ENCODE results near the gene SPDEF. TPM values are rescaled to one million over a fixed set of nuclear protein-coding genes. Genes with fewer than 3 reads are reported as not detected.

The SPDEF gene
- total RNA-seq, 2 experiments from 2014 or later = 0.13 TPM; not detected in 1

GRCh38 chr6:34512738-34513115, 43.4 kb downstream of the SPDEF start:
- DNase-seq (no peak), ATAC-seq (no peak)
- POLR2A ChIA-PET = no interaction called here
- peaks cover 12% of the 10 kb centered on the region for H3K27me3 Mint-ChIP-seq (ENCODE audit: low read depth)
- no peaks in the 10 kb centered on the region for H3K4me1 Mint-ChIP-seq (ENCODE audit: low read depth)
- H3K36me3 Mint-ChIP-seq (ENCODE audit: low read depth) = no peaks in the 10 kb centered on the region
- no peak overlapping the region for H3K4me3 Mint-ChIP-seq
- CTCF ChIA-PET = no interaction called here
- no peak overlapping the region for H3K27ac Mint-ChIP-seq
- H3K9me3 Mint-ChIP-seq (ENCODE audit: insufficient read depth) = no peaks in the 10 kb centered on the region

- CTCF ChIA-PET = no interaction called here
Measured at GRCh38 chr6:34511915-34512737, 44.0 kb downstream of the SPDEF start.

GRCh38 chr6:34511214-34511914, 44.8 kb downstream of the SPDEF start:
- CTCF ChIA-PET = no interaction called here
- no peaks in the 10 kb centered on the region for H3K36me3 Mint-ChIP-seq (ENCODE audit: low read depth)
- DNase-seq = no peak

More at GRCh38 chr6:34511915-34512737, 44.0 kb downstream of the SPDEF start:
- Mint-ChIP-seq H3K4me3 (no peak overlapping the region), H3K36me3 (ENCODE audit: low read depth) (no peaks in the 10 kb centered on the region), H3K27ac (no peak overlapping the region), H3K9me3 (ENCODE audit: insufficient read depth) (no peaks in the 10 kb centered on the region), H3K4me1 (ENCODE audit: low read depth) (no peaks in the 10 kb centered on the region), H3K27me3 (ENCODE audit: low read depth) (peaks cover 12% of the 10 kb centered on the region)
- ATAC-seq = no peak
- DNase-seq = no peak
- POLR2A ChIA-PET = no interaction called here

GRCh38 chr6:34510299-34510698, 45.8 kb downstream of the SPDEF start:
- Mint-ChIP-seq H3K27ac (no peak overlapping the region), H3K4me3 (no peak overlapping the region), H3K27me3 (ENCODE audit: low read depth) (peaks cover 12% of the 10 kb centered on the region), H3K36me3 (ENCODE audit: low read depth) (no peaks in the 10 kb centered on the region), H3K4me1 (ENCODE audit: low read depth) (no peaks in the 10 kb centered on the region), H3K9me3 (ENCODE audit: insufficient read depth) (no peaks in the 10 kb centered on the region)
- ChIA-PET CTCF (no interaction called here), POLR2A (no interaction called here)
- no peak for DNase-seq
- ATAC-seq = no peak

More at GRCh38 chr6:34511214-34511914, 44.8 kb downstream of the SPDEF start:
- no peak for ATAC-seq
- POLR2A ChIA-PET = no interaction called here
- H3K27me3 Mint-ChIP-seq (ENCODE audit: low read depth) = peaks cover 12% of the 10 kb centered on the region
- no peaks in the 10 kb centered on the region for H3K9me3 Mint-ChIP-seq (ENCODE audit: insufficient read depth)
- H3K4me1 Mint-ChIP-seq (ENCODE audit: low read depth) = no peaks in the 10 kb centered on the region
- no peak overlapping the region for H3K4me3 Mint-ChIP-seq
- H3K27ac Mint-ChIP-seq = no peak overlapping the region

- POLR2A ChIA-PET = no interaction called here
Measured at GRCh38 chr6:34509782-34510181, 46.3 kb downstream of the SPDEF start.

GRCh38 chr6:34508425-34508824, 47.7 kb downstream of the SPDEF start:
- Mint-ChIP-seq H3K9me3 (ENCODE audit: insufficient read depth) (no peaks in the 10 kb centered on the region), H3K27ac (no peak overlapping the region), H3K4me1 (ENCODE audit: low read depth) (no peaks in the 10 kb centered on the region), H3K27me3 (ENCODE audit: low read depth) (peaks cover 9% of the 10 kb centered on the region), H3K4me3 (no peak overlapping the region), H3K36me3 (ENCODE audit: low read depth) (no peaks in the 10 kb centered on the region)
- DNase-seq (no peak), ATAC-seq (no peak)
- POLR2A ChIA-PET = no interaction called here
- CTCF ChIA-PET = no interaction called here

More at GRCh38 chr6:34509782-34510181, 46.3 kb downstream of the SPDEF start:
- Mint-ChIP-seq H3K27ac (no peak overlapping the region), H3K4me3 (no peak overlapping the region), H3K4me1 (ENCODE audit: low read depth) (no peaks in the 10 kb centered on the region), H3K27me3 (ENCODE audit: low read depth) (peaks cover 12% of the 10 kb centered on the region), H3K9me3 (ENCODE audit: insufficient read depth) (no peaks in the 10 kb centered on the region), H3K36me3 (ENCODE audit: low read depth) (no peaks in the 10 kb centered on the region)
- DNase-seq (no peak), ATAC-seq (no peak)
- CTCF ChIA-PET = no interaction called here

GRCh38 chr6:34506718-34507117, 49.4 kb downstream of the SPDEF start:
- Mint-ChIP-seq H3K4me3 (no peak overlapping the region), H3K4me1 (ENCODE audit: low read depth) (no peaks in the 10 kb centered on the region), H3K9me3 (ENCODE audit: insufficient read depth) (no peaks in the 10 kb centered on the region), H3K27ac (no peak overlapping the region), H3K27me3 (ENCODE audit: low read depth) (peaks cover 11% of the 10 kb centered on the region), H3K36me3 (ENCODE audit: low read depth) (no peaks in the 10 kb centered on the region)
- POLR2A ChIA-PET = no interaction called here
- ATAC-seq (no peak), DNase-seq (no peak)
- CTCF ChIA-PET = no interaction called here

- Mint-ChIP-seq H3K27me3 (ENCODE audit: low read depth) (peaks cover 9% of the 10 kb centered on the region), H3K9me3 (ENCODE audit: insufficient read depth) (no peaks in the 10 kb centered on the region), H3K4me1 (ENCODE audit: low read depth) (no peaks in the 10 kb centered on the region), H3K4me3 (no peak overlapping the region), H3K36me3 (ENCODE audit: low read depth) (no peaks in the 10 kb centered on the region), H3K27ac (no peak overlapping the region)
- DNase-seq (no peak), ATAC-seq (no peak)
- ChIA-PET CTCF (no interaction called here), POLR2A (no interaction called here)
Measured at GRCh38 chr6:34497411-34497810, 58.7 kb downstream of the SPDEF start.

GRCh38 chr6:34496103-34496685, 59.9 kb downstream of the SPDEF start:
- Mint-ChIP-seq H3K4me1 (ENCODE audit: low read depth) (no peaks in the 10 kb centered on the region), H3K4me3 (no peak overlapping the region), H3K9me3 (ENCODE audit: insufficient read depth) (no peaks in the 10 kb centered on the region), H3K36me3 (ENCODE audit: low read depth) (no peaks in the 10 kb centered on the region), H3K27me3 (ENCODE audit: low read depth) (peaks cover 7% of the 10 kb centered on the region), H3K27ac (no peak overlapping the region)
- DNase-seq (no peak), ATAC-seq (no peak)
- POLR2A ChIA-PET = no interaction called here
- CTCF ChIA-PET = no interaction called here

- DNase-seq (no peak), ATAC-seq (no peak)
- ChIA-PET CTCF (no interaction called here), POLR2A (no interaction called here)
- no peak overlapping the region for H3K27ac Mint-ChIP-seq
- H3K27me3 Mint-ChIP-seq (ENCODE audit: low read depth) = peaks cover 4% of the 10 kb centered on the region
- no peaks in the 10 kb centered on the region for H3K9me3 Mint-ChIP-seq (ENCODE audit: insufficient read depth)
- no peaks in the 10 kb centered on the region for H3K36me3 Mint-ChIP-seq (ENCODE audit: low read depth)
- H3K4me3 Mint-ChIP-seq = no peak overlapping the region
- no peaks in the 10 kb centered on the region for H3K4me1 Mint-ChIP-seq (ENCODE audit: low read depth)
Measured at GRCh38 chr6:34494973-34495372, 61.2 kb downstream of the SPDEF start.

GRCh38 chr6:34493344-34493743, 62.8 kb downstream of the SPDEF start:
- Mint-ChIP-seq H3K4me3 (no peak overlapping the region), H3K4me1 (ENCODE audit: low read depth) (peaks cover 9% of the 10 kb centered on the region), H3K27ac (no peak overlapping the region), H3K36me3 (ENCODE audit: low read depth) (no peaks in the 10 kb centered on the region), H3K27me3 (ENCODE audit: low read depth) (peaks cover 2% of the 10 kb centered on the region), H3K9me3 (ENCODE audit: insufficient read depth) (no peaks in the 10 kb centered on the region)
- ATAC-seq = no peak
- no peak for DNase-seq
- CTCF ChIA-PET = no interaction called here
- POLR2A ChIA-PET = no interaction called here

- ATAC-seq (no peak), DNase-seq (no peak)
- H3K4me3 Mint-ChIP-seq = no peak overlapping the region
- CTCF ChIA-PET = no interaction called here
- H3K36me3 Mint-ChIP-seq (ENCODE audit: low read depth) = no peaks in the 10 kb centered on the region
- H3K9me3 Mint-ChIP-seq (ENCODE audit: insufficient read depth) = no peaks in the 10 kb centered on the region
- no peaks in the 10 kb centered on the region for H3K27me3 Mint-ChIP-seq (ENCODE audit: low read depth)
- POLR2A ChIA-PET = no interaction called here
- no peak overlapping the region for H3K27ac Mint-ChIP-seq
- peaks cover 23% of the 10 kb centered on the region for H3K4me1 Mint-ChIP-seq (ENCODE audit: low read depth)
Measured at GRCh38 chr6:34491091-34491430, 65.1 kb downstream of the SPDEF start.

Data from activated CD8-positive, alpha-beta T cell treated with anti-CD3 and anti-CD28 coated beads, Interleukin-2, amount 10 ng/mL, durations not matched to agents 7 days and 5 days (primary cell).